HG03469 (cell line): ENCODE results near the gene MCM3AP.

ENCODE experiments used
- ATAC-seq: cut with Tn5 transposase; IDR thresholded peaks from one replicate; pipeline ENCODE4 v1.9.1; 2021; ENCODE audit warnings: mild to moderate bottlenecking, moderate library complexity, moderate number of reproducible peaks; ENCODE audit not compliant: unreplicated experiment

Gene MCM3AP

GRCh38 chr21:46189959-46190490, 95.4 kb downstream of the MCM3AP start:
- no peak for ATAC-seq

DNA sequence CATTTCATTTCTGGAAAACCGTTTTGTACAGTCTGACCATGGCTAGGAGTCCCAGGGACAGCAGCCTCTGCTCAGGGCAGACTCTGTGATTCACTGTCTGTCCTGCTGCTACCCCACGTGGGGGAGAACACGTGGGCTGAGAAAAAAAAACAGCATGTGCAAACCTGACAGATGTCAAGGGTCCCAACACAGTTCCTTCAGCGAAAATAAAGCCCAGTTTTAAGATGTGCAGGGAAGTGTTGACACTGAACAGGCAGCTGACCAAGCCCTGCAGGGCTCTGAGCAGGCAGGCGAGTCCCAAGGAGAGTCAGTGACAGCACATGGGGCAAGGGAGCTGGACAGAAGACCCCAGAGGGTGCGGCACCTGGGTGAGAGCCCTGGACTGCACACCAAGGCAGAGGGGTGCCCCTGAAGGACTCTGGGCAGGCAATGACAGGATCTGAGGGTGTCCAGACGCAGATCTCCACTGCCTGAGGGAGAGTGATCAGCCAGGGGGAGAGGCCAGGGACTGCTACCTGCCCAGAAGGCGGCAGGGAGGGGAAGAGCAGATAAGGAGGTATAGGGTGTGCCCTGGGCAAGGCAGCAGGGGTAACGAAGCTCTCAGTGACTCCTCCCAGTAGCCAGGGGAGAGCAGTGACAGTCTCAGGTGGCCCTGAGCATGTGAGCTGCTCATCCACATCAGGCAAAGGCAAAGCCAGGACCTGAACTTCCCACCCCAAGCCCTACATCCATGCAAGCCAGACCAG, 96.0 kb downstream of the MCM3AP start:
- ATAC-seq: no peak

DNA sequence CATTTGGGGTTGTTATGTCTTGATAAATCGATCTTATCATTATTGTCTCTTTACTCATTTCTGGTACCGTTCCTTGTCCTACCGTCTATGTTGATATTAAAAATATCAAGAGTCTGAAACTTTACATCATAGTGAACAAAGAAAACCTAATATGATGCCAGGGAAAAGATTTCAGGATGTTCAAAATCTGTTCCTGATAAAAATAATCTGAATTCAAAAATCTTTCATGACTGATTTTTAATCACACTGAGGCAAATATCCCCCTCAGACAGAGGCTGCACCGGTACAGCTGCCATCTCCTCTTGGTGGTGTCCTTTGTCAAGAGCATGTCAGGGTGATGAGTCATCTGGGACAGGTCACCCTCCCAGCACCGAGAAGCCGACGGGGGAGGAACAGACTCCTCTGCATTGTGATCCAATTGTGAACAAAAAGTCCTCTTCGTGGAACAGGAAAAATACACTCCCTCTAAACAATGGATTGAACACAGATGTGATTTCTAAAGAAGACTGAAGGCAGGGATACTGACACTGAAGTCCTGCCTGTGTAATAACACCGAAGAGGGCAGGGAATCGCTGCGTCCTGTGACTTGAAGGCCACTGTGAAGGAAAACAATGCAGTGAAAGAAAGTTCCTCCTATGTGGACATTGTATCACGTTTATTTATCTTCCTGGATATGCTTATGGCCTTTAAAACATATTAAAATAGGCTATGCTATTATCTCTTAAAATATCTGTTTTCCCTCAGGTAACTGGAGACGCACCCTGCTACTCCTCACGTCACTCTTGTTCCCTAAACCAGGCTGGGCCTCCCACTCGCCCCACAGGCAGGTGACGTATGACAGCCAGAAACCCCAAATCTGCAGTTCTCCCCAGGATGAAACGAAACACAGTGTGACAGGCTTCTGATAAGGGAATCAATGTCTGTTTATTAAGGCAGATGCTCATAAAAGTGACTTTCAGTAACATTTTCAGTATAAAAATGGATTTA, 96.9 kb downstream of the MCM3AP start:
- ATAC-seq: no peak

- no peak for ATAC-seq
These were observed 97.6 kb downstream of the MCM3AP start for GRCh38 chr21:46187814-46188213.

- no peak for ATAC-seq
These were observed 98.2 kb downstream of the MCM3AP start for GRCh38 chr21:46187261-46187660.

DNA sequence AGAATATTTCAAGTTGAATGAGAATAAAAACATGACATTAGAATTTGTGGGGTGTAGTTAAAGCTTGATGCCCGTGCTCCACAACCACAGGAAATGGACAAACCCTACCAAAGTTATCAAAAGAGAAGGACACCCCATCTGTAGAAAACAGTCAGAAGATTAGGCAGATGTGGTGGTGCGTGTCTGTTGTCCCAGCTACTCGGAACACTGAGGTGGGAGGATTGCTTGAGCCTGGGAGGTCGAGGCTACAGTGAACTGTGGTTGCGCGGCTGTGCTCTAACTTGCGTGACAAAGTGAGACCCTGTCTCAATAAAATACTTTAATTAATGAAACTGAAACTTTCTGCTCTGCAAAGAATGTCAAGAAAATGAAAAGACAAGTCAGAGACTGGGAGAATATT, 99.7 kb downstream of the MCM3AP start:
- ATAC-seq: no peak
